OCI-LY3 (cell line): Measurements from ENCODE around the gene IL10.

Experiments
- H2AFZ ChIP-seq: fragments of 200-600, 300-600 bp; shearing (Covaris generic); 2 replicates; pipeline ENCODE4 v1.6.0; 2014; ENCODE audit warnings: antibody characterized with exemption, low read depth, low read length
- H3K27ac ChIP-seq: fragments of 200-600, 300-600 bp; sonication (generic); 2 replicates; pipeline ENCODE4 v1.5.1; 2014; ENCODE audit warnings: mild to moderate bottlenecking, low read length, moderate library complexity, mixed read lengths
- H3K27me3 ChIP-seq: fragments of 200-600, 300-600 bp; sonication (generic); 2 replicates; pipeline ENCODE4 v1.6.1; 2014; ENCODE audit warnings: low read depth, low read length, mixed read lengths
- H3K36me3 ChIP-seq: fragments of 200-600, 300-600 bp; sonication (generic); replicated peaks from 2 replicates; pipeline ENCODE3; 2014; ENCODE audit warnings: low read depth, low read length, mixed read lengths
- H3K4me1 ChIP-seq: fragments of 300-600, 200-600 bp; sonication (generic); 2 replicates; pipeline ENCODE4 v1.6.1; 2014; ENCODE audit warnings: low read length, mixed read lengths
- H3K4me2 ChIP-seq: fragments of 200-600, 300-600 bp; sonication (generic); 2 replicates; pipeline ENCODE4 v1.6.1; 2014; ENCODE audit warnings: low read length, mixed read lengths
- H3K4me3 ChIP-seq: fragments of 300-600, 200-600 bp; sonication (generic); 2 replicates; pipeline ENCODE4 v1.5.1; 2014; ENCODE audit warnings: antibody characterized with exemption, mild to moderate bottlenecking, low read length, moderate library complexity
- H3K79me2 ChIP-seq: fragments of 300-600, 200-600 bp; shearing (Covaris generic); 2 replicates; pipeline ENCODE4 v1.6.1; 2014; ENCODE audit warnings: mild to moderate bottlenecking, low read length, mixed read lengths
- H3K9ac ChIP-seq: fragments of 300-600, 200-600 bp; shearing (Covaris generic); 2 replicates; pipeline ENCODE4 v1.6.0; 2014; ENCODE audit warnings: mild to moderate bottlenecking, low read length, moderate library complexity
- H3K9me3 ChIP-seq: fragments of 200-600, 300-600 bp; shearing (Covaris generic); 2 replicates; pipeline ENCODE4 v1.6.1; 2014; ENCODE audit warnings: low read length, mixed read lengths; ENCODE audit not compliant: insufficient read depth
- H4K20me1 ChIP-seq: fragments of 200-600, 300-600 bp; sonication (generic); 2 replicates; pipeline ENCODE4 v1.6.1; 2016; ENCODE audit warnings: low read length, mixed read lengths; ENCODE audit not compliant: insufficient read depth
- CTCF ChIP-seq: fragments of 200-600, 300-600 bp; sonication (generic); IDR thresholded peaks from 2 replicates; pipeline ENCODE4 v1.5.1; 2014; ENCODE audit warnings: antibody characterized with exemption, low read length, low read depth
- EZH2phosphoT487 ChIP-seq: fragments of 200-600 bp; shearing (Covaris generic); IDR thresholded peaks from 2 replicates; pipeline ENCODE4 v1.6.1; 2018; ENCODE audit warnings: antibody characterized with exemption, mixed run types, low read depth

Gene IL10

GRCh38 chr1:206772243-206772937 is at the start of gene IL10:
TSS of gene IL10 (minus strand) at chr1:206772494. CDS start at chr1:206772435, 59 bp downstream.
- peak within 1 kb of the TSS; percentile 72 for H3K27ac ChIP-seq
- peaks cover 7% of the 10 kb centered on the region for H3K36me3 ChIP-seq
- H3K4me1 ChIP-seq, result peaks cover 92% of the 10 kb centered on the region
- no peaks in the 10 kb centered on the region for H3K9me3 ChIP-seq
- H3K4me2 ChIP-seq, result peak within 1 kb of the TSS; percentile 94
- TF ChIP-seq EZH2phosphoT487 (no peak), CTCF (no peak)
- H3K4me3 ChIP-seq, result peak within 1 kb of the TSS; percentile 77
- no peak within 1 kb of the TSS for H2AFZ ChIP-seq
- no peaks in the 10 kb centered on the region for H4K20me1 ChIP-seq
- peaks cover 14% of the 10 kb centered on the region; the same call in 1 of the 2 replicates for H3K79me2 ChIP-seq
- H3K9ac ChIP-seq, result peak within 1 kb of the TSS; percentile 75
- H3K27me3 ChIP-seq, result peaks cover 22% of the 10 kb centered on the region

GRCh38 chr1:206821493-206821892 is 49.2 kb upstream of the IL10 start:
- H4K20me1 ChIP-seq, result no peaks in the 10 kb centered on the region
- no peak overlapping the region for H2AFZ ChIP-seq
- no peaks in the 10 kb centered on the region for H3K27me3 ChIP-seq
- no peaks in the 10 kb centered on the region for H3K79me2 ChIP-seq
- H3K36me3 ChIP-seq, result no peaks in the 10 kb centered on the region
- H3K4me1 ChIP-seq, result peaks cover 19% of the 10 kb centered on the region
- no peak overlapping the region for H3K27ac ChIP-seq
- no peaks in the 10 kb centered on the region for H3K9me3 ChIP-seq
- TF ChIP-seq EZH2phosphoT487, result no peak
- no peak for TF ChIP-seq CTCF
- no peak overlapping the region for H3K4me3 ChIP-seq
- no peak overlapping the region for H3K4me2 ChIP-seq
- H3K9ac ChIP-seq, result no peak overlapping the region

GRCh38 chr1:206816390-206817287 is 44.3 kb upstream of the IL10 start:
- H3K4me1 ChIP-seq, result peaks cover 46% of the 10 kb centered on the region
- peaks cover 6% of the 10 kb centered on the region; the same call in 1 of the 2 replicates for H3K9me3 ChIP-seq
- peak overlapping the region; percentile 18; the same call in 1 of the 2 replicates for H3K9ac ChIP-seq
- peak overlapping the region; percentile 60; the same call in 1 of the 2 replicates for H2AFZ ChIP-seq
- H3K79me2 ChIP-seq, result no peaks in the 10 kb centered on the region
- H3K4me3 ChIP-seq, result peak overlapping the region; percentile 43
- peaks cover 12% of the 10 kb centered on the region for H3K36me3 ChIP-seq
- H3K4me2 ChIP-seq, result peak overlapping the region; percentile 59
- no peaks in the 10 kb centered on the region for H4K20me1 ChIP-seq
- H3K27me3 ChIP-seq, result no peaks in the 10 kb centered on the region
- peak overlapping the region; percentile 69 for H3K27ac ChIP-seq
- TF ChIP-seq EZH2phosphoT487 (no peak), CTCF (no peak)
